NCI-H1105 (cell line): ENCODE data around the gene FTH1.
A peak's percentile ranks its signal among the peaks of the same experiment; 100 is the strongest.
"Not testable (repeated sequence)": the region's sequence is repeated elsewhere in the genome, so short reads cannot be mapped to it uniquely, and the experiment has no call there.

Source experiments
- DNase-seq: peaks from one replicate; lab custom pipeline; 2025; lab: John Stamatoyannopoulos, UW

Gene FTH1

GRCh38 chr11:61967116-61967923, at the start of gene FTH1:
Gene FTH1, minus strand, starts transcription at chr11:61967634. Its CDS starts 209 bp downstream, at chr11:61967425.
- DNase-seq = peak; percentile 92

GRCh38 chr11:62015615-62016014, 48.2 kb upstream of the FTH1 start:
- DNase-seq = no peak

GRCh38 chr11:62013537-62014476, 46.4 kb upstream of the FTH1 start:
- DNase-seq = no peak

GRCh38 chr11:62012832-62013461, 45.5 kb upstream of the FTH1 start:
- DNase-seq = no peak

- DNase-seq = no peak
Measured at GRCh38 chr11:62012451-62012831, 45.0 kb upstream of the FTH1 start.

GRCh38 chr11:62011881-62012280, 44.4 kb upstream of the FTH1 start:
- DNase-seq = no peak

GRCh38 chr11:62010935-62011528, 43.6 kb upstream of the FTH1 start:
- no peak for DNase-seq

GRCh38 chr11:62008193-62008592, 40.8 kb upstream of the FTH1 start:
- no peak for DNase-seq

GRCh38 chr11:62004473-62004872, 37.0 kb upstream of the FTH1 start:
- DNase-seq = no peak

GRCh38 chr11:62002283-62002682, 34.8 kb upstream of the FTH1 start:
- not testable (repeated sequence) for DNase-seq

GRCh38 chr11:62001450-62002191, 34.2 kb upstream of the FTH1 start:
- DNase-seq = no peak

GRCh38 chr11:62000539-62001446, 33.4 kb upstream of the FTH1 start:
- DNase-seq = no peak

- DNase-seq = no peak
Measured at GRCh38 chr11:61999141-61999975, 31.9 kb upstream of the FTH1 start.

GRCh38 chr11:61996933-61997332, 29.5 kb upstream of the FTH1 start:
- DNase-seq = no peak

- no peak for DNase-seq
Measured at GRCh38 chr11:61994981-61995380, 27.5 kb upstream of the FTH1 start.

GRCh38 chr11:61985869-61986268, 18.4 kb upstream of the FTH1 start:
- DNase-seq = no peak

- no peak for DNase-seq
Measured at GRCh38 chr11:61983419-61983818, 16.0 kb upstream of the FTH1 start.

- no peak for DNase-seq
Measured at GRCh38 chr11:61980783-61981541, 13.5 kb upstream of the FTH1 start.
